K562 (cell line): Measurements from ENCODE around the gene WDR62.

Source experiments
- ARNT ChIP-seq, 2 experiments: fragments of 450-650 bp; IDR thresholded peaks; 2 replicates each; pipeline ENCODE4 v1.6.1; 2016; ENCODE audit warnings: mild to moderate bottlenecking in 1 of 2
- EP300 ChIP-seq: IDR thresholded peaks from 2 replicates; pipeline ENCODE4 v1.6.1; 2012; ENCODE audit warnings: low read length, improper control_type of control experiment
- SIN3B ChIP-seq: fragments of 450-650 bp; IDR thresholded peaks from 2 replicates; pipeline ENCODE4 v1.6.1; 2017; ENCODE audit warnings: low read depth, mild to moderate bottlenecking, moderate library complexity
- SP1 ChIP-seq: sonication (generic); formaldehyde crosslinking; IDR thresholded peaks from 2 replicates; pipeline ENCODE4 v1.8.1; 2022; ENCODE audit warnings: mild to moderate bottlenecking, missing genetic modification reagents
- TCF3 ChIP-seq: sonication (generic); formaldehyde crosslinking; IDR thresholded peaks from 2 replicates; pipeline ENCODE4 v1.4.0; 2020; ENCODE audit warnings: mild to moderate bottlenecking, missing genetic modification reagents
- ZNF75A ChIP-seq: fragments of 450-650 bp; formaldehyde crosslinking; IDR thresholded peaks from 2 replicates; pipeline ENCODE4 v1.4.0; 2020; ENCODE audit warnings: mild to moderate bottlenecking

DNA sequence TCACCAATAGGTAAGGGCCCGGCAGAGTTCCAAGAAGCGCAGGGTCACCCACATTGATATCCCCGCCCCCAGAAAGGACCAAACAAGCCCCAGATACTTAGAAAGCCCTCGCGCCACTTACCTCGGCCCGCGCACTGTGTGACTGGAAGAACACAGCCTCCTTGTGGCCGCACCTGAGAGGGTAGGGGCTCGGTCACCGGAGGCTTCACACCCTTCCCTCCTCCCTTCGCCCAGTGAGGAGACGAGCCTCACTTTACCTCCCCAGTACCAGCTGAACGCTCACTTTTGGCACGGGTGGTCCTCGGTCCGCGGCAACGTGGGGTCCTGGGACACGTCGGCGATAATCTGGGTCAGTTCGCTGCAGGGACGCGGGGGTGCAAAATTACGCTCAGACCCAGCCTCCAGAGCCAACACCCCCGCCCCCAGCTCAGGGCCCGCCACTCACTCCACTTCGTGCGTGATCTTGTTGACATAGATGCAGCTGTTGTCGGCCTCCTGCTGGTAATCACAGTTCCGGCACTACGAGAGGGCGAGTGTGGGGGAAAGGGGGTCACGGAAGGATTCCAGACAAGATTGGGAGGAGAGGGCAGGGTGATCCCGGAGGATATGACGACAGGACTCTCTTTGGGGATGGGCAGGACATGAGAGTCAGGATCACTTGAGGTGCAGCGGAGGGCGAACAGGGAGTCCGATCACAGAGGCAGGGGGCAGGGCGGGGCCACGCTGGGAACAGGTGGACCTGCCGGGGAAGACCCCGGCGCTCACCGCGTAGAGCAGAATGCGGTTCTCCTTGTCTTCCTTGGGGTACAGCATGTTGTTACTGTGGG is 59.4 kb downstream of the WDR62 start:
- TF ChIP-seq TCF3 (CRISPR knock-in tag) (no peak), EP300 (no peak), SP1 (CRISPR knock-in tag) (no peak), ZNF75A (CRISPR knock-in tag) (no peak), ARNT (IDR thresholded peaks at IDR 0.05) (no peak), SIN3B (no peak)
